Brain microvascular endothelial cell (primary cell): Measurements from ENCODE around the gene COMMD3.

Experiments used
- DNase-seq: peaks from one replicate; pipeline ENCODE4 v3.0.0-alpha.2; 2020
- H3K27ac ChIP-seq: fragments of 250-450 bp; sonication (Bioruptor Pico); 2 replicates; pipeline ENCODE4 v1.5.1; 2020; ENCODE audit warnings: mild to moderate bottlenecking, moderate library complexity
- H3K27me3 ChIP-seq: fragments of 250-450 bp; sonication (Bioruptor Pico); replicated peaks from 2 replicates; pipeline ENCODE4 v1.5.1; 2020; ENCODE audit warnings: mild to moderate bottlenecking
- H3K36me3 ChIP-seq: fragments of 250-450 bp; sonication (Bioruptor Pico); replicated peaks from 2 replicates; pipeline ENCODE4 v1.5.1; 2020; ENCODE audit warnings: mild to moderate bottlenecking
- H3K4me3 ChIP-seq: 2 replicates; pipeline ENCODE4 v1.5.1; 2011; ENCODE audit warnings: low read depth, mild to moderate bottlenecking, control low read depth, low read length, moderate library complexity
- in situ Hi-C: cut with HindIII; loops from 2 replicates; pipeline ENCODE4 v1.10.0; 2017; ENCODE audit warnings: low sequenced_read_pairs, low pct_ligation_motif_present
- TF ChIP-seq, protein P1 (sequence below): IDR thresholded peaks from 2 replicates; pipeline ENCODE4 v1.5.1; 2011; ENCODE audit warnings: low read depth, mild to moderate bottlenecking, moderate library complexity, low read length, control low read depth, inconsistent platforms; ENCODE audit errors: missing control alignments

COMMD3 gene

DNA sequence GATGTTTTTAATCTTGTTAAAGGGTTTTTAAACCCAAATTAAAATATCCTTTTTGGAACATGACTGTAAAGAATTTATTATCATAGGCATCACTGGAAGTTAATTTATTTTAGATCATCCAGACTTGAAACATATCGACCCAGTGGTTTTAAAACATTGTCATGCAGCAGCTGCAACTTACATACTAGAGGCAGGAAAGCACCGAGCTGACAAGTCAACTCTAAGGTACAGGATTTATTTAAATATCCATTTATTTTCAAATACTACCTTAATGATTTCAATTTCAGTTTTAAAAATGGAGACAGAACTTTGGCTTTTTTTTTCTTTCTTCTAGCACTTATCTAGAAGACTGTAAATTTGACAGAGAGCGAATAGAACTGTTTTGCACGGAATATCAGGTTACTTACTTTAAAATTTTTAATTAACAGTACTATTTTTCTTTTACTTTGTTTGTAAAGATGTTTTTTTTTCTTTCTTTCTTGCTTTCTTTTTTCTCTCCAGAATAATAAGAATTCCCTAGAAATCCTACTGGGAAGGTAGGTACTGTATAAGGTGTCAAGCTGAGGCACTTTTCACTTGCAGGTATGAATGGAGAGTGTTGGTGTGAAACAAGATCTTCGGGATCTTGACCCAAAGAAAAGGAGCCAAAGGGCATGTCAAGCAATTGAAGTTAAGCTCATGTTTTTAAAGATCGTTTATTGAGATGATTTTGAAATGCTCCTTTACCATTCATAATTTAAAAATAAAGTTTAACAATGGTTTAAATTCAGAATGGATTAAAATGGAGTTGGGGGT, 1.8 kb downstream of the COMMD3 start:
- Histone ChIP-seq H3K4me3 (no peak overlapping the region), H3K27me3 (peaks cover 8% of the 10 kb centered on the region), H3K36me3 (no peaks in the 10 kb centered on the region), H3K27ac (no peak overlapping the region)
- no peak for DNase-seq
- in situ Hi-C loops, result no loop called here
- TF ChIP-seq, protein P1, sequence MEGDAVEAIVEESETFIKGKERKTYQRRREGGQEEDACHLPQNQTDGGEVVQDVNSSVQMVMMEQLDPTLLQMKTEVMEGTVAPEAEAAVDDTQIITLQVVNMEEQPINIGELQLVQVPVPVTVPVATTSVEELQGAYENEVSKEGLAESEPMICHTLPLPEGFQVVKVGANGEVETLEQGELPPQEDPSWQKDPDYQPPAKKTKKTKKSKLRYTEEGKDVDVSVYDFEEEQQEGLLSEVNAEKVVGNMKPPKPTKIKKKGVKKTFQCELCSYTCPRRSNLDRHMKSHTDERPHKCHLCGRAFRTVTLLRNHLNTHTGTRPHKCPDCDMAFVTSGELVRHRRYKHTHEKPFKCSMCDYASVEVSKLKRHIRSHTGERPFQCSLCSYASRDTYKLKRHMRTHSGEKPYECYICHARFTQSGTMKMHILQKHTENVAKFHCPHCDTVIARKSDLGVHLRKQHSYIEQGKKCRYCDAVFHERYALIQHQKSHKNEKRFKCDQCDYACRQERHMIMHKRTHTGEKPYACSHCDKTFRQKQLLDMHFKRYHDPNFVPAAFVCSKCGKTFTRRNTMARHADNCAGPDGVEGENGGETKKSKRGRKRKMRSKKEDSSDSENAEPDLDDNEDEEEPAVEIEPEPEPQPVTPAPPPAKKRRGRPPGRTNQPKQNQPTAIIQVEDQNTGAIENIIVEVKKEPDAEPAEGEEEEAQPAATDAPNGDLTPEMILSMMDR, result no peak

DNA sequence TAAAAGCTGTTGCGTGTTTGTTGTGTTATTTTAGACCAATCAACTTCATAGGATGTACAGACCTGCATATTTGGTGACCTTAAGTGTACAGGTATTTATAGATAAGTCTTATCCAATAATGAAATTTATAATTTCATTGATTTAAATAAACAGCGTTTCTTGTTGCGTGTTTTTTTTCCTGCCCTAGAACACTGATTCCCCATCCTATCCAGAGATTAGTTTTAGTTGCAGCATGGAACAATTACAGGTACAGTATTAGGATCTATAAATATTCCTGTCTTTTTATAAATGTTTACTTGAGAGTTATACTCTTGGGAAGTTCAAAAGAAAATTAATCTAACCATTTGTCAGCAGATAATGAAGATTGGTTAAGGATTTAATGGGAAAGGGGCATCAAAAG, 2.6 kb downstream of the COMMD3 start:
- no peak overlapping the region for H3K4me3 ChIP-seq
- in situ Hi-C loops, result no loop called here
- DNase-seq, result no peak
- TF ChIP-seq, protein P1, result no peak
- no peaks in the 10 kb centered on the region for H3K36me3 ChIP-seq
- no peak overlapping the region for H3K27ac ChIP-seq
- H3K27me3 ChIP-seq, result peaks cover 11% of the 10 kb centered on the region

DNA sequence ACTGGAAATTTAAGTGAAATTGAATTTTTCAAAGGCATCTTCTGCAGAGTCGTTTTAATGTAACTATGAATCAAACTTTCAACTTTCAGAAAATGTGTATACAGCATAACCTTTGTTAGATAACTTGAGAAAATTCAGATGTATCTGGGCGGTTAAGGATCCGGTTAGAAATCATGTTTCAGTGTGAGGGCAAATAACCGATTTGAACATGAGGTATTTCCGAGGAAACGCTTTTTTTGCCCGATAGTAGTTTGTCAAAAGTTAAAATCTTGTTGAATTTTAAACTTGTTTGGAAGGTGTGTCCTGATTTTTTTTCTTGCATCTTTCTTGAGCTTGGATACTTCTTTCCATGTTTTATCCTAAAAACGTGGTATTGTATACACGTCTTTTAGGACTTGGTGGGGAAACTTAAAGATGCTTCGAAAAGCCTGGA, 3.4 kb downstream of the COMMD3 start:
- in situ Hi-C loops, result no loop called here
- TF ChIP-seq, protein P1, result no peak
- no peak for DNase-seq
- H3K4me3 ChIP-seq, result no peak overlapping the region
- no peaks in the 10 kb centered on the region for H3K36me3 ChIP-seq
- H3K27ac ChIP-seq, result no peak overlapping the region
- H3K27me3 ChIP-seq, result peaks cover 11% of the 10 kb centered on the region

DNA sequence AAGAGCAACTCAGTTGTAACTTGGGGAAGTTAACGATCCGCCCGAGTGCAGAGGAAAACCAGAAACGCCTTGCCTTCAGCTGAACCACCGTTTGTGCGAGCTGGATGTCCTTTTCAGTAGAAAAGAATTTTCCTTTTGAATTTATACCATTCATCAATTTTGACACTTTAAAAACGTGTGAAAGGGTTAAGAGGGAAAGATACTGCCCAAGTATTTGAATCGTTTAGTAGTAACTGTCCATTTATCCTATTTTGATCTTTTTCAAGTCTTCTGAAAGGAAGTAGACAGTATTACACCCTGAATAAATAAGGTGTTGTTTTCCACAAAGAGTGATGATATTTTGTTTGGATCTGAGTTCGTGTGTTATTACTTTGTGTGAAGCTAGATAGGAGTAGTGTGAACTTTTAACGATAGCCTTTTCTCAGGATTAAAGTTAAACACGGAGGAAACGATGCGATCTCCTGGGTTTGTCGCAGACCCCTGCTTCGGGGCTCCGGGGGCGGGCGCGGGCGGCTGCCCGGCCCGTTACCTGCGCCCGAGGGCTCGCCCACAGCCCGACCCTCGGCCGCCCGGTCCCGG, 3.9 kb downstream of the COMMD3 start:
- in situ Hi-C loops, result no loop called here
- Histone ChIP-seq H3K4me3 (peak overlapping the region; percentile 40), H3K36me3 (no peaks in the 10 kb centered on the region), H3K27me3 (peaks cover 11% of the 10 kb centered on the region), H3K27ac (no peak overlapping the region)
- TF ChIP-seq, protein P1, result no peak
- no peak for DNase-seq

GRCh38 chr10:22320591-22321155, 4.5 kb downstream of the COMMD3 start, which contains the start of gene BMI1:
TSS of gene BMI1 (plus strand) at chr10:22321099. CDS start at chr10:22326450, 5,351 bp downstream.
- Histone ChIP-seq H3K4me3 (peak within 1 kb of the TSS; percentile 69), H3K27ac (peak within 1 kb of the TSS; percentile 22), H3K27me3 (peaks cover 11% of the 10 kb centered on the region), H3K36me3 (no peaks in the 10 kb centered on the region)
- peak; percentile 50 for DNase-seq
- in situ Hi-C loops, result no loop called here
- TF ChIP-seq, protein P1, result no peak
